Rectal smooth muscle tissue (tissue), 1 donor: Measurements from ENCODE around the gene ZNF618.

Source experiments
- H3K27ac ChIP-seq: one replicate; pipeline ENCODE4 v1.7.0; 2013; ENCODE audit warnings: low read depth, low read length, inconsistent platforms
- H3K27me3 ChIP-seq: one replicate; pipeline ENCODE4 v1.7.0; 2013; ENCODE audit warnings: low read length; ENCODE audit not compliant: control insufficient read depth, insufficient read depth
- H3K36me3 ChIP-seq: one replicate; pipeline ENCODE4 v1.7.0; 2013; ENCODE audit warnings: low read length; ENCODE audit not compliant: control insufficient read depth, insufficient read depth
- H3K4me1 ChIP-seq: one replicate; pipeline ENCODE4 v1.7.0; 2013; ENCODE audit warnings: low read length; ENCODE audit not compliant: control insufficient read depth, insufficient read depth
- H3K4me3 ChIP-seq: one replicate; pipeline ENCODE4 v1.7.0; 2013; ENCODE audit warnings: low read length
- H3K9ac ChIP-seq: one replicate; pipeline ENCODE4 v1.7.0; 2013; ENCODE audit warnings: low read length

Gene ZNF618, protein sequence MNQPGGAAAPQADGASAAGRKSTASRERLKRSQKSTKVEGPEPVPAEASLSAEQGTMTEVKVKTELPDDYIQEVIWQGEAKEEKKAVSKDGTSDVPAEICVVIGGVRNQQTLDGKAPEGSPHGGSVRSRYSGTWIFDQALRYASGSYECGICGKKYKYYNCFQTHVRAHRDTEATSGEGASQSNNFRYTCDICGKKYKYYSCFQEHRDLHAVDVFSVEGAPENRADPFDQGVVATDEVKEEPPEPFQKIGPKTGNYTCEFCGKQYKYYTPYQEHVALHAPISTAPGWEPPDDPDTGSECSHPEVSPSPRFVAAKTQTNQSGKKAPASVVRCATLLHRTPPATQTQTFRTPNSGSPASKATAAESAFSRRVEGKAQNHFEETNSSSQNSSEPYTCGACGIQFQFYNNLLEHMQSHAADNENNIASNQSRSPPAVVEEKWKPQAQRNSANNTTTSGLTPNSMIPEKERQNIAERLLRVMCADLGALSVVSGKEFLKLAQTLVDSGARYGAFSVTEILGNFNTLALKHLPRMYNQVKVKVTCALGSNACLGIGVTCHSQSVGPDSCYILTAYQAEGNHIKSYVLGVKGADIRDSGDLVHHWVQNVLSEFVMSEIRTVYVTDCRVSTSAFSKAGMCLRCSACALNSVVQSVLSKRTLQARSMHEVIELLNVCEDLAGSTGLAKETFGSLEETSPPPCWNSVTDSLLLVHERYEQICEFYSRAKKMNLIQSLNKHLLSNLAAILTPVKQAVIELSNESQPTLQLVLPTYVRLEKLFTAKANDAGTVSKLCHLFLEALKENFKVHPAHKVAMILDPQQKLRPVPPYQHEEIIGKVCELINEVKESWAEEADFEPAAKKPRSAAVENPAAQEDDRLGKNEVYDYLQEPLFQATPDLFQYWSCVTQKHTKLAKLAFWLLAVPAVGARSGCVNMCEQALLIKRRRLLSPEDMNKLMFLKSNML

DNA sequence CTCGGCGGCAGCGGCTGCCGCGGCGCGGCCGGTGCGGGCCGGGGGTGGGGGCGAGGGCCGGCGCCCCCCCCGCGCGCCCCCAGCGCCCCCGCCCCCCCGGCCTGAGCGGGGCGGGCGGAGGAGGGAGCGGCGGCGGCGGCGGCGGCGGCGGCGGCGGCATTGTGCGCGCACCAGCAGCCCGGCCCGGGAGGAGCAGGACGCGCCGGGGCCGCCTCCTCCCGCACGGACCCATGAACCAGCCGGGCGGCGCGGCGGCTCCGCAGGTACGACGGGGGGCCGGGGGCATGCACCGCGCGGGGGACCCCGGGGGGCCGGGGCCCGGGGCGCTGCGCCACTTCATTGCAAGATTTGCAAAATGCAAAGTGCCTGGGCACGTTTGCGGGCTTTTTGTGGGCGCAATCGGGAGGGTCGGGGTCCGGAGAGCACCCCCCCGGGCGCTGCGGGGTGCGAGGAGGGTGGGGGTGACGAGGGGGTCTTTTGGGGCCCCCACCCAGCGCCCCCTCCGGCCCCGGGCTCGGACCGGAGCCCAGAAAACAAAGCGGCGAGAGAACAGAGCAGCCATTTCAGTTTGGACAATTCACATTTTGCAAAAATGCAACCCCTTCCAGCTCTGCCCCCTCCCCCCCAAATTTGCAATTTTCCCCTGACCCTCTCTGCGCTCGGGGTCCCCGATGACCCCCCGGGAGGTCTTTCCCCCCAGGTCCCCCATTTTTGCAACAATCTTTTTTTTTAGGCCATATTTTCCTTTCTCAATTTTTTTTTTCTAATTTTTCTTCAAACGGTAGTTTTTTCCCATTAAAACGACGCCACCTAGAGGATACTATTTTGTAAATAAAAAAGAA, at the start of gene ZNF618:
ZNF618 (plus strand) TSS at position 159 of the 842 bp plus-strand sequence; CDS start at position 231, 72 bp downstream.
- no peaks in the 10 kb centered on the region for H3K36me3 ChIP-seq
- peak within 1 kb of the TSS; percentile 24 for H3K27ac ChIP-seq
- peaks cover 3% of the 10 kb centered on the region for H3K4me1 ChIP-seq
- no peak within 1 kb of the TSS for H3K9ac ChIP-seq
- peak within 1 kb of the TSS; percentile 60 for H3K4me3 ChIP-seq
- peaks cover 2% of the 10 kb centered on the region for H3K27me3 ChIP-seq

GRCh38 chr9:113828221-113828620, 47.9 kb upstream of the ZNF618 start:
- no peak overlapping the region for H3K4me3 ChIP-seq
- no peak overlapping the region for H3K27ac ChIP-seq

GRCh38 chr9:113837334-113837733, 38.8 kb upstream of the ZNF618 start:
- H3K27ac ChIP-seq = no peak overlapping the region
- no peaks in the 10 kb centered on the region for H3K36me3 ChIP-seq
- H3K4me3 ChIP-seq = no peak overlapping the region
- H3K27me3 ChIP-seq = no peaks in the 10 kb centered on the region
- no peaks in the 10 kb centered on the region for H3K4me1 ChIP-seq
- H3K9ac ChIP-seq = no peak overlapping the region

More at GRCh38 chr9:113828221-113828620, 47.9 kb upstream of the ZNF618 start:
- Histone ChIP-seq H3K27me3 (no peaks in the 10 kb centered on the region), H3K36me3 (no peaks in the 10 kb centered on the region), H3K4me1 (no peaks in the 10 kb centered on the region), H3K9ac (no peak overlapping the region)

GRCh38 chr9:113842086-113842485, 34.0 kb upstream of the ZNF618 start:
- H3K4me1 ChIP-seq = no peaks in the 10 kb centered on the region

GRCh38 chr9:113844466-113844865, 31.6 kb upstream of the ZNF618 start:
- Histone ChIP-seq H3K4me3 (no peak overlapping the region), H3K36me3 (no peaks in the 10 kb centered on the region)

More at GRCh38 chr9:113842086-113842485, 34.0 kb upstream of the ZNF618 start:
- Histone ChIP-seq H3K27me3 (no peaks in the 10 kb centered on the region), H3K27ac (no peak overlapping the region), H3K36me3 (no peaks in the 10 kb centered on the region), H3K9ac (no peak overlapping the region), H3K4me3 (no peak overlapping the region)

DNA sequence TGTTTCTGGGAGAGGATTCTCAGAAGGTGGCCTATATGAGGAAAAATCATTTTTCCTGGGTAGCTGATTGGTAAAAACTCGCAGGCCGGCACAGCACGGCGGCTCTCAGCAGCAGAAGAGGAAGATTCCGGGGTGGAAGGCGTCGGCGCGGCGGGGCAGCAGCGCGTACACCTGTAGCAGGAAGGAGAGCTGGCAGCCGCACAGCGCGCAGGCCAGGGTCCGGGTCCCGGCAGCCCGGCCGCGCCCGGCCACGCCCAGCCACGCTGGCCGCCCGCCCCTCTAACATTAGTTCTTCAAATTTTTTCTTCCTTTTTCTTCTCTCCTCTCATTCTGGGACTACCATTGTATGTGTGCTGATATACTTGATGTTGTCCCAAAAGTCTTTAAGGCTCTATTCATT, 24.8 kb upstream of the ZNF618 start:
- no peaks in the 10 kb centered on the region for H3K4me1 ChIP-seq
- H3K36me3 ChIP-seq = no peaks in the 10 kb centered on the region
- no peaks in the 10 kb centered on the region for H3K27me3 ChIP-seq
- no peak overlapping the region for H3K9ac ChIP-seq
- no peak overlapping the region for H3K27ac ChIP-seq
- H3K4me3 ChIP-seq = no peak overlapping the region

More at GRCh38 chr9:113844466-113844865, 31.6 kb upstream of the ZNF618 start:
- Histone ChIP-seq H3K27me3 (no peaks in the 10 kb centered on the region), H3K27ac (no peak overlapping the region), H3K4me1 (no peaks in the 10 kb centered on the region), H3K9ac (no peak overlapping the region)

- Histone ChIP-seq H3K27ac (no peak overlapping the region), H3K36me3 (no peaks in the 10 kb centered on the region)
Measured at GRCh38 chr9:113851873-113852272, 24.2 kb upstream of the ZNF618 start.

GRCh38 chr9:113853333-113853732, 22.8 kb upstream of the ZNF618 start:
- Histone ChIP-seq H3K9ac (no peak overlapping the region), H3K27me3 (no peaks in the 10 kb centered on the region), H3K27ac (no peak overlapping the region), H3K36me3 (no peaks in the 10 kb centered on the region), H3K4me1 (no peaks in the 10 kb centered on the region), H3K4me3 (no peak overlapping the region)

More at GRCh38 chr9:113851873-113852272, 24.2 kb upstream of the ZNF618 start:
- Histone ChIP-seq H3K4me1 (no peaks in the 10 kb centered on the region), H3K27me3 (no peaks in the 10 kb centered on the region), H3K9ac (no peak overlapping the region), H3K4me3 (no peak overlapping the region)

DNA sequence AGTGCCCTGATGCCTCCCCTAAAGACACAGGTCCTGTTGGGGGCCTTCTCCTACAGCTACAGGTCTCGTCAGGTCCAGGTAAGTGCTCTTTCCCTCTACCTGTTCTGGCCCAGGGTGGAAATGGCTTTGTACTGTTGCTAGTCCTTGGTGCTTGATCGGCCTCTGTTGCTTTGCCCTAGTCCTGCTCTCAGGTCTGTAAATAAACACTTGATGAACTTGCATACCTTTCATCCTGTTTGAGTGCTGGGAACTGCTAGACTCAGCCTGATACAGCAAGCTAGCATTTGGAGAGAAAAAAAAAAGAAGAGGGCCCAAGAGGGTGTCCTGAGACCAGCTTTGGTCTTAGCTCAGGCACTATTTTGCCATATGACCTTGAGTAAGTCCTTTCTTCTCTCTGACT, 21.8 kb upstream of the ZNF618 start:
- Histone ChIP-seq H3K9ac (no peak overlapping the region), H3K4me1 (no peaks in the 10 kb centered on the region), H3K4me3 (no peak overlapping the region), H3K27ac (no peak overlapping the region), H3K27me3 (no peaks in the 10 kb centered on the region), H3K36me3 (no peaks in the 10 kb centered on the region)

GRCh38 chr9:113857875-113858274, 18.2 kb upstream of the ZNF618 start:
- H3K4me1 ChIP-seq = no peaks in the 10 kb centered on the region
- no peaks in the 10 kb centered on the region for H3K36me3 ChIP-seq
- H3K27me3 ChIP-seq = no peaks in the 10 kb centered on the region
- H3K4me3 ChIP-seq = no peak overlapping the region
- H3K9ac ChIP-seq = no peak overlapping the region
- no peak overlapping the region for H3K27ac ChIP-seq

DNA sequence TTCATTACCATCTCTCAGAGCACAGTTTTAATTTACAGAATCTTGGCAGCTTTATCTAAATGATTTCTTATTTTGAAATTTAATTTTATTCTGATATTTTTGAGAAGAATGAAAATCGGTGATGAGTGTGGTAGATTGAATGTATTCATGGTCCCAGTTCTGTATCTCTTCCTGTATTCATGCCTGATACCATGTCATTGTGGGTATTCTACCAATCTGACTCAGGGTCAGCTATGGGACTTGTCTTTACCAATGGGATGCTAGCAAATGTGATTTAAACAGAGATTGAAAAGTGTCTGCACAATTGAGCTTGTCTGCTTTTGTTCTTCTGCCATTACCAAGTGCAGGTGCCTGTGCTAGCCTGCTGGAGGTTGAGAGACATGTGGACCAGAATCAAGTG, 17.8 kb upstream of the ZNF618 start:
- Histone ChIP-seq H3K4me3 (no peak overlapping the region), H3K27me3 (no peaks in the 10 kb centered on the region), H3K4me1 (no peaks in the 10 kb centered on the region), H3K36me3 (no peaks in the 10 kb centered on the region), H3K9ac (no peak overlapping the region), H3K27ac (no peak overlapping the region)

- no peak overlapping the region for H3K27ac ChIP-seq
- H3K27me3 ChIP-seq = no peaks in the 10 kb centered on the region
- no peaks in the 10 kb centered on the region for H3K36me3 ChIP-seq
- no peak overlapping the region for H3K9ac ChIP-seq
- H3K4me1 ChIP-seq = no peaks in the 10 kb centered on the region
- no peak overlapping the region for H3K4me3 ChIP-seq
Measured at GRCh38 chr9:113863345-113863744, 12.8 kb upstream of the ZNF618 start.
